Nephron progenitor cell (in vitro differentiated cells): Measurements from ENCODE around the gene GALNT12.
A peak's percentile ranks its signal among the peaks of the same experiment; 100 is the strongest.

Source experiments
- DNase-seq: peaks from one replicate; pipeline ENCODE4 v3.0.0; 2021
- H3K27ac Mint-ChIP-seq: 2 replicates; pipeline ENCODE4 v1.8.0; 2021; ENCODE audit warnings: mild to moderate bottlenecking, moderate library complexity, mixed read lengths
- H3K27me3 Mint-ChIP-seq: 2 replicates; pipeline ENCODE4 v1.8.0; 2021; ENCODE audit warnings: mild to moderate bottlenecking, low read depth, mixed read lengths; ENCODE audit not compliant: poor library complexity
- H3K36me3 Mint-ChIP-seq: 2 replicates; pipeline ENCODE4 v1.8.0; 2021; ENCODE audit warnings: low read depth, mixed read lengths
- H3K4me1 Mint-ChIP-seq: 2 replicates; pipeline ENCODE4 v1.8.0; 2021; ENCODE audit warnings: mixed read lengths
- H3K4me3 Mint-ChIP-seq: 2 replicates; pipeline ENCODE4 v1.8.0; 2021; ENCODE audit warnings: mild to moderate bottlenecking, moderate library complexity, mixed read lengths
- H3K9me3 Mint-ChIP-seq: 2 replicates; pipeline ENCODE4 v1.8.0; 2021; ENCODE audit warnings: mild to moderate bottlenecking, moderate library complexity, mixed read lengths
- TF ChIP-seq, protein P1 (sequence below): fragments of 200-600 bp; sonication (generic); IDR thresholded peaks from 2 replicates; pipeline ENCODE4 v1.5.0; 2021; ENCODE audit warnings: antibody characterized with exemption

The GALNT12 gene

GRCh38 chr9:98790842-98791607 is 16.4 kb upstream of the GALNT12 start:
- DNase-seq, result peak; percentile 89
- H3K36me3 Mint-ChIP-seq, result peaks cover 9% of the 10 kb centered on the region
- H3K9me3 Mint-ChIP-seq, result no peaks in the 10 kb centered on the region
- H3K4me3 Mint-ChIP-seq, result peak overlapping the region; percentile 56
- peaks cover 42% of the 10 kb centered on the region for H3K4me1 Mint-ChIP-seq
- TF ChIP-seq, protein P1, sequence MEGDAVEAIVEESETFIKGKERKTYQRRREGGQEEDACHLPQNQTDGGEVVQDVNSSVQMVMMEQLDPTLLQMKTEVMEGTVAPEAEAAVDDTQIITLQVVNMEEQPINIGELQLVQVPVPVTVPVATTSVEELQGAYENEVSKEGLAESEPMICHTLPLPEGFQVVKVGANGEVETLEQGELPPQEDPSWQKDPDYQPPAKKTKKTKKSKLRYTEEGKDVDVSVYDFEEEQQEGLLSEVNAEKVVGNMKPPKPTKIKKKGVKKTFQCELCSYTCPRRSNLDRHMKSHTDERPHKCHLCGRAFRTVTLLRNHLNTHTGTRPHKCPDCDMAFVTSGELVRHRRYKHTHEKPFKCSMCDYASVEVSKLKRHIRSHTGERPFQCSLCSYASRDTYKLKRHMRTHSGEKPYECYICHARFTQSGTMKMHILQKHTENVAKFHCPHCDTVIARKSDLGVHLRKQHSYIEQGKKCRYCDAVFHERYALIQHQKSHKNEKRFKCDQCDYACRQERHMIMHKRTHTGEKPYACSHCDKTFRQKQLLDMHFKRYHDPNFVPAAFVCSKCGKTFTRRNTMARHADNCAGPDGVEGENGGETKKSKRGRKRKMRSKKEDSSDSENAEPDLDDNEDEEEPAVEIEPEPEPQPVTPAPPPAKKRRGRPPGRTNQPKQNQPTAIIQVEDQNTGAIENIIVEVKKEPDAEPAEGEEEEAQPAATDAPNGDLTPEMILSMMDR, result peak; percentile 99
- peaks cover 5% of the 10 kb centered on the region for H3K27me3 Mint-ChIP-seq
- H3K27ac Mint-ChIP-seq, result peak overlapping the region; percentile 91

GRCh38 chr9:98791608-98792490 is 15.6 kb upstream of the GALNT12 start:
- no peaks in the 10 kb centered on the region for H3K9me3 Mint-ChIP-seq
- H3K4me3 Mint-ChIP-seq, result peak overlapping the region; percentile 56
- peaks cover 5% of the 10 kb centered on the region for H3K27me3 Mint-ChIP-seq
- peaks cover 43% of the 10 kb centered on the region for H3K4me1 Mint-ChIP-seq
- TF ChIP-seq, protein P1, result no peak
- peaks cover 9% of the 10 kb centered on the region for H3K36me3 Mint-ChIP-seq
- DNase-seq, result peak; percentile 57
- H3K27ac Mint-ChIP-seq, result peak overlapping the region; percentile 91

- Mint-ChIP-seq H3K4me3 (no peak overlapping the region), H3K27me3 (peaks cover 11% of the 10 kb centered on the region), H3K4me1 (peaks cover 46% of the 10 kb centered on the region), H3K36me3 (peaks cover 9% of the 10 kb centered on the region), H3K27ac (no peak overlapping the region), H3K9me3 (peaks cover 6% of the 10 kb centered on the region)
- TF ChIP-seq, protein P1, result no peak
- no peak for DNase-seq
Observed at GRCh38 chr9:98793031-98793430, 14.4 kb upstream of the GALNT12 start.

DNA sequence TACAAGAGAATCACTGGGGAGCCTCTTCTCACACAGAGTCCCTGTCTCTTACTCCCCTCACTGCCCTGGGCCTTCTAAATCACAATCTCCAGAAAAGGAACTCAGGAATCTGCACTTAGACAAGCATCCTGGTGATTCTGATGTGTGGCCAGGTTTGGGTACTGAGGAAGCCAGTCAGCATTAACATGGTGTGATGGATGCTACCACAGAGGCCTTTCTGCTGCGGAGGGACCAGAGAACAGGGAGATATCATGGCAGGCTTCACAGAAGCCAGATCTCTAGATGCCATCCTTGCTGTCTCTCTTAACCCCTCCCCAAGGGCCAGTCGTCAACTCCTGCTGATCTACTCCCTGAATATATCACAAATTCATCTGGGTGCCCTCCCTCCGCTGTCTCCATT is 12.7 kb upstream of the GALNT12 start:
- Mint-ChIP-seq H3K36me3 (no peaks in the 10 kb centered on the region), H3K4me3 (peak overlapping the region; percentile 82), H3K27me3 (peaks cover 23% of the 10 kb centered on the region), H3K27ac (no peak overlapping the region), H3K4me1 (peaks cover 46% of the 10 kb centered on the region), H3K9me3 (peaks cover 17% of the 10 kb centered on the region)
- no peak for DNase-seq
- TF ChIP-seq, protein P1, result no peak

DNA sequence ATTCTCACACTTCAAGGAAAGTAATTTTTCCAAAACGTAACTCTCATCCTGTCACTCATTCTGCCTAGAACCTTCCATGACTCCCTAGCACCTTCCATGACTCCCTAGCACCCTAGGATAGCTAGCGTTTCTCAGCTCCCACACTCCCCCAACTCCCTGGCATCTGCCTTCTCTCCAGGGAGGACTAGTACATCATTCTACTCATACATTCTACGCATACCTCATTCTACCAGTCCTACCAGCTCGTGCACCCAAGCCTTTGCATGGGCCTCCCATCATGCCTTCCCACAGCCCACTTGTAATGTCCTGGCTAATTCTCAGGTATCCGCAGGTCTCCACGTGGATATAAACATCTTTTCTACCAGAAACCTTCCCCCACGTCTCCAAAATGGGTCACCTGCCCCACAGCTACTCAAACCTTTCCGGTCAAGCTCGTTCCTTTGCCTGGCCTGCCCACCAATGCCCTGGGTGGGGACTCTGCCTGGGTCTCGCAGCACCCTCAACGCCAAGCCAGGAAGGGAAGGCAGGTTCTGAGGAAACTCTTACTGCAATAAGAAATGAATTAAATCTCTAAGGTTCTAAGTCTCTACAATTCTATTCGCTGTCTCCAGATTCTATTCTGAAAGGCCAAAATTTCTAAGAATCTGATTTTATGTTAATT is 12.0 kb upstream of the GALNT12 start:
- Mint-ChIP-seq H3K27me3 (peaks cover 23% of the 10 kb centered on the region), H3K4me3 (peak overlapping the region; percentile 82), H3K36me3 (no peaks in the 10 kb centered on the region), H3K9me3 (peaks cover 17% of the 10 kb centered on the region), H3K4me1 (peaks cover 46% of the 10 kb centered on the region), H3K27ac (no peak overlapping the region)
- TF ChIP-seq, protein P1, result no peak
- no peak for DNase-seq
